IMR-90 (cell line): ENCODE measurements around the gene RPS24. TPM values are rescaled to one million over a fixed set of nuclear protein-coding genes. Genes with fewer than 3 reads are reported as not detected.

ENCODE experiments used
- ATAC-seq: fragments of 200-7000 bp; cut with Tn5 transposase; 2 replicates; pipeline ENCODE4 v1.9.1; 2020; ENCODE audit warnings: low read depth, mild to moderate bottlenecking, moderate library complexity
- BruUV-seq: library from RNA; stranded (reverse); fragments of 400-500 nt; replicated peaks from 2 replicates; lab custom pipeline; 2021; lab: Mats Ljungman, UMichigan
- CTCF ChIA-PET: fragments of 300-600 bp; formaldehyde crosslinking; extraction: SDS; loops from one replicate; lab custom pipeline; 2021; ENCODE audit warnings: antibody characterized with exemption; lab: Yijun Ruan, JAX
- POLR2A ChIA-PET: fragments of 300-600 bp; sonication (Branson Sonifier 250); formaldehyde crosslinking; loops from one replicate; lab custom pipeline; 2022; ENCODE audit warnings: antibody characterized with exemption; ENCODE audit not compliant: unreplicated experiment; lab: Charles Lee
- DNase-seq: peaks from one replicate; pipeline ENCODE4 v3.0.0; 2013
- H2AFZ ChIP-seq: replicated peaks from 2 replicates; pipeline ENCODE3; 2013; ENCODE audit warnings: low read length, mild to moderate bottlenecking; ENCODE audit not compliant: poor library complexity
- H2AK5ac ChIP-seq: 2 replicates; pipeline ENCODE4 v1.6.1; 2013; ENCODE audit warnings: low read depth, low read length, inconsistent platforms
- H2AK9ac ChIP-seq: replicated peaks from 2 replicates; pipeline ENCODE3; 2013; ENCODE audit warnings: mild to moderate bottlenecking, low read depth, low read length, moderate library complexity; ENCODE audit not compliant: poor library complexity
- H2BK120ac ChIP-seq: 2 replicates; pipeline ENCODE4 v1.6.1; 2013; ENCODE audit warnings: low read depth, low read length, inconsistent platforms
- H2BK15ac ChIP-seq: 3 replicates; pipeline ENCODE4 v1.6.1; 2013; ENCODE audit warnings: low read depth, low read length, inconsistent platforms
- H2BK20ac ChIP-seq: 2 replicates; pipeline ENCODE4 v1.6.1; 2013; ENCODE audit warnings: low read depth, mild to moderate bottlenecking, inconsistent platforms, low read length, moderate library complexity
- H2BK5ac ChIP-seq: 2 replicates; pipeline ENCODE4 v1.6.1; 2013; ENCODE audit warnings: mild to moderate bottlenecking, low read depth, low read length, inconsistent platforms; ENCODE audit not compliant: poor library complexity, severe bottlenecking
- H3K14ac ChIP-seq: replicated peaks from 2 replicates; pipeline ENCODE4 v1.6.1; 2013; ENCODE audit warnings: low read depth, low read length, inconsistent platforms
- H3K18ac ChIP-seq: 2 replicates; pipeline ENCODE4 v1.6.1; 2013; ENCODE audit warnings: low read depth, low read length, control low read depth
- H3K23ac ChIP-seq: 2 replicates; pipeline ENCODE4 v1.6.1; 2013; ENCODE audit warnings: low read depth, low read length, inconsistent platforms
- H3K27ac ChIP-seq: 2 replicates; pipeline ENCODE4 v1.5.1; 2013; ENCODE audit warnings: mild to moderate bottlenecking, control low read depth, low read length; ENCODE audit not compliant: insufficient read depth
- H3K27me3 ChIP-seq: 2 replicates; pipeline ENCODE4 v1.6.1; 2013; ENCODE audit warnings: low read length; ENCODE audit not compliant: control insufficient read depth, insufficient read depth
- H3K36me3 ChIP-seq: 2 replicates; pipeline ENCODE4 v1.6.1; 2013; ENCODE audit warnings: low read length, mixed read lengths; ENCODE audit not compliant: control insufficient read depth, insufficient read depth
- H3K4ac ChIP-seq: 2 replicates; pipeline ENCODE4 v1.6.1; 2013; ENCODE audit warnings: low read depth, low read length, inconsistent platforms
- H3K4me1 ChIP-seq: 2 replicates; pipeline ENCODE4 v1.6.1; 2013; ENCODE audit warnings: low read length, mixed read lengths; ENCODE audit not compliant: control insufficient read depth, insufficient read depth
- H3K4me2 ChIP-seq: 2 replicates; pipeline ENCODE4 v1.6.1; 2013; ENCODE audit warnings: low read depth, mild to moderate bottlenecking, control low read depth, low read length, moderate library complexity
- H3K4me3 ChIP-seq: 2 replicates; pipeline ENCODE4 v1.5.1; 2013; ENCODE audit warnings: low read depth, mild to moderate bottlenecking, control low read depth, low read length, moderate library complexity; ENCODE audit not compliant: insufficient read depth
- H3K56ac ChIP-seq: 2 replicates; pipeline ENCODE4 v1.6.1; 2013; ENCODE audit warnings: low read length, inconsistent platforms; ENCODE audit not compliant: insufficient read depth; ENCODE audit errors: extremely low read depth
- H3K79me1 ChIP-seq, 2 experiments: 2 replicates each; pipeline ENCODE4 v1.6.1; 2013; ENCODE audit warnings: low read length in 2 of 2, inconsistent platforms in 1 of 2, low read depth in 1 of 2
- H3K9ac ChIP-seq: 2 replicates; pipeline ENCODE4 v1.6.1; 2013; ENCODE audit warnings: low read depth, low read length, control low read depth
- H3K9me1 ChIP-seq: 2 replicates; pipeline ENCODE4 v1.6.1; 2013; ENCODE audit warnings: low read length, inconsistent platforms; ENCODE audit not compliant: insufficient read depth
- H3K9me3 ChIP-seq: 2 replicates; pipeline ENCODE4 v1.6.1; 2013; ENCODE audit warnings: low read length; ENCODE audit not compliant: control insufficient read depth, insufficient read depth
- H4K20me1 ChIP-seq: 2 replicates; pipeline ENCODE4 v1.6.1; 2013; ENCODE audit warnings: low read length, inconsistent platforms; ENCODE audit not compliant: insufficient read depth
- H4K5ac ChIP-seq: 2 replicates; pipeline ENCODE4 v1.6.1; 2013; ENCODE audit warnings: mild to moderate bottlenecking, low read depth, low read length, control low read depth
- H4K8ac ChIP-seq, 2 experiments: 2 replicates each; pipeline ENCODE4 v1.6.1; 2013; ENCODE audit warnings: low read depth in 2 of 2, low read length in 2 of 2, control low read depth in 1 of 2, inconsistent platforms in 1 of 2
- H4K91ac ChIP-seq: 2 replicates; pipeline ENCODE4 v1.6.1; 2013; ENCODE audit warnings: low read depth, low read length, inconsistent platforms; ENCODE audit not compliant: insufficient read depth
- BHLHE40 ChIP-seq: fragments of 150-350 bp; IDR thresholded peaks from 2 replicates; pipeline ENCODE4 v1.6.1; 2016; ENCODE audit warnings: mild to moderate bottlenecking, low read depth, low read length
- CEBPB ChIP-seq: IDR thresholded peaks from 2 replicates; pipeline ENCODE4 v1.6.1; 2012; ENCODE audit warnings: low read depth, low read length, improper control_type of control experiment
- CHD1 ChIP-seq: IDR thresholded peaks from 2 replicates; pipeline ENCODE4 v1.6.1; 2012; ENCODE audit warnings: low read depth, low read length, improper control_type of control experiment
- FOS ChIP-seq: fragments of 150-350 bp; IDR thresholded peaks from 2 replicates; pipeline ENCODE4 v1.6.1; 2016; ENCODE audit warnings: low read depth, low read length
- MAZ ChIP-seq: IDR thresholded peaks from 2 replicates; pipeline ENCODE4 v1.6.1; 2012; ENCODE audit warnings: low read depth, mild to moderate bottlenecking, low read length, improper control_type of control experiment, moderate library complexity, borderline replicate concordance
- MXI1 ChIP-seq: IDR thresholded peaks from 2 replicates; pipeline ENCODE4 v1.6.1; 2012; ENCODE audit warnings: low read depth, mild to moderate bottlenecking, low read length, moderate library complexity, borderline replicate concordance
- POLR2A ChIP-seq: IDR thresholded peaks from 2 replicates; pipeline ENCODE4 v1.6.1; 2012; ENCODE audit warnings: mild to moderate bottlenecking, low read depth, low read length
- RAD21 ChIP-seq: IDR thresholded peaks from 2 replicates; pipeline ENCODE4 v1.6.1; 2012; ENCODE audit warnings: low read length, improper control_type of control experiment
- RCOR1 ChIP-seq: IDR thresholded peaks from 2 replicates; pipeline ENCODE4 v1.6.1; 2012; ENCODE audit warnings: mild to moderate bottlenecking, low read length, improper control_type of control experiment; ENCODE audit not compliant: insufficient replicate concordance
- SMC3 ChIP-seq: fragments of 150-350 bp; IDR thresholded peaks from 2 replicates; pipeline ENCODE4 v1.6.1; 2016; ENCODE audit warnings: low read depth, mild to moderate bottlenecking, antibody characterized with exemption, low read length, moderate library complexity
- WGBS, 2 experiments: methylation state at CpG; one replicate each; pipeline versions ENCODE4 v1.1.5 to v1.1.7; 2013; ENCODE audit warnings: missing lambda C conversion rate in 2 of 2; ENCODE audit not compliant: insufficient read length in 1 of 2; ENCODE audit errors: extremely low coverage in 2 of 2; 5-methylcytosine and 5-hydroxymethylcytosine counted together
- dilution Hi-C: fragments of 300-500 bp; cut with HindIII; formaldehyde crosslinking; loops from one replicate; pipeline ENCODE4 v1.14.3; 2018; ENCODE audit warnings: low sequenced_read_pairs; ENCODE audit not compliant: unreplicated experiment
- in situ Hi-C: fragments of 300-500 bp; cut with MboI; formaldehyde crosslinking; loops from 3 replicates; pipeline ENCODE4 v1.14.3; 2019; ENCODE audit warnings: low sequenced_read_pairs, inconsistent platforms, mixed read lengths
- intact Hi-C: fragments of 100-400 bp; cut with micrococcal nuclease; formaldehyde crosslinking; loops from 2 replicates; pipeline ENCODE4 v1.10.0; 2022
- polyA plus RNA-seq, 3 experiments: library from polyadenylated mRNA; depleted of rRNA; stranded (reverse); fragments of >200 nt; gene quantifications; 2 replicates each; pipeline ENCODE4 v1.2.3, GENCODE V29; 2012; ENCODE audit warnings: low replicate concordance in 1 of 3
- total RNA-seq: library from RNA; depleted of rRNA; stranded (reverse); fragments of >200 nt; gene quantifications from 2 replicates; pipeline ENCODE4 v1.2.3, GENCODE V29; 2012
- TF ChIP-seq, protein P1 (sequence below): fragments of 150-350 bp; IDR thresholded peaks from 2 replicates; pipeline ENCODE4 v1.6.1; 2017; ENCODE audit warnings: mild to moderate bottlenecking, antibody characterized with exemption, low read length, low read depth
- TF ChIP-seq, protein P2 (sequence below): fragments of 150-350 bp; IDR thresholded peaks from 2 replicates; pipeline ENCODE4 v1.6.1; 2016; ENCODE audit warnings: low read depth, mild to moderate bottlenecking, low read length, moderate library complexity, borderline replicate concordance
- TF ChIP-seq, protein P3 (sequence below): conservative IDR thresholded peaks from 2 replicates; pipeline ENCODE4 v1.5.1; 2012; ENCODE audit warnings: mild to moderate bottlenecking, low read depth, low read length, improper control_type of control experiment

Gene RPS24
- total and polyA plus RNA-seq, 2 of the 4 experiments (the other 2 are of a cell fraction), result 1,664 to 4,721 TPM

DNA sequence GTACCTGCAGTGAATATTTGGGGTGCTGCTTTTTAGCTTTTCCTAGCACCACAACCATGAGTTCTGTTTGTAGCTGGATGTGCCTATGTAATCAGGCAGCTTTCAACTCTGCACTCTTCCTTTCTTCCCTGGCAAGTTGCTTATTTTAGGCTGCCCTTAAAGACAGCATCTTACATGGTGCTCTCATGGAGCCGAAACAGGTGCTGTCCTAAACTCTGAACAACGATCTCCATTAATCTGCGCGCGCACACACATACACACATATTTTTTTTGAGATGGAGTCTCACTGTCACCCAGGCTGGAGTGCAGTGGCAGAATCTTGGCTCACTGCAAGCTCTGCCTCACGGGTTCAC is 9.1 kb downstream of the RPS24 start:
- H2AFZ ChIP-seq, result no peak overlapping the region
- no peak overlapping the region for H2AK5ac ChIP-seq
- POLR2A ChIA-PET, result no interaction called here
- ATAC-seq, result no peak
- no peak overlapping the region for H4K8ac ChIP-seq
- no peak overlapping the region for H2BK120ac ChIP-seq
- no peak overlapping the region for H2AK9ac ChIP-seq
- H3K4me1 ChIP-seq, result peaks cover 15% of the 10 kb centered on the region
- H2BK20ac ChIP-seq, result no peak overlapping the region; the same call in 1 of the 2 replicates
- H3K4me2 ChIP-seq, result no peak overlapping the region
- H3K4ac ChIP-seq, result no peak overlapping the region
- H3K18ac ChIP-seq, result no peak overlapping the region
- TF ChIP-seq BHLHE40 (no peak), MXI1 (no peak), RAD21 (no peak), POLR2A (no peak), MAZ (no peak), CHD1 (no peak), FOS (no peak), RCOR1 (no peak), SMC3 (no peak), CEBPB (no peak)
- TF ChIP-seq, protein P1, sequence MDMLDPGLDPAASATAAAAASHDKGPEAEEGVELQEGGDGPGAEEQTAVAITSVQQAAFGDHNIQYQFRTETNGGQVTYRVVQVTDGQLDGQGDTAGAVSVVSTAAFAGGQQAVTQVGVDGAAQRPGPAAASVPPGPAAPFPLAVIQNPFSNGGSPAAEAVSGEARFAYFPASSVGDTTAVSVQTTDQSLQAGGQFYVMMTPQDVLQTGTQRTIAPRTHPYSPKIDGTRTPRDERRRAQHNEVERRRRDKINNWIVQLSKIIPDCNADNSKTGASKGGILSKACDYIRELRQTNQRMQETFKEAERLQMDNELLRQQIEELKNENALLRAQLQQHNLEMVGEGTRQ, result no peak
- TF ChIP-seq, protein P2, sequence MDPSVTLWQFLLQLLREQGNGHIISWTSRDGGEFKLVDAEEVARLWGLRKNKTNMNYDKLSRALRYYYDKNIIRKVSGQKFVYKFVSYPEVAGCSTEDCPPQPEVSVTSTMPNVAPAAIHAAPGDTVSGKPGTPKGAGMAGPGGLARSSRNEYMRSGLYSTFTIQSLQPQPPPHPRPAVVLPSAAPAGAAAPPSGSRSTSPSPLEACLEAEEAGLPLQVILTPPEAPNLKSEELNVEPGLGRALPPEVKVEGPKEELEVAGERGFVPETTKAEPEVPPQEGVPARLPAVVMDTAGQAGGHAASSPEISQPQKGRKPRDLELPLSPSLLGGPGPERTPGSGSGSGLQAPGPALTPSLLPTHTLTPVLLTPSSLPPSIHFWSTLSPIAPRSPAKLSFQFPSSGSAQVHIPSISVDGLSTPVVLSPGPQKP, result no peak
- TF ChIP-seq, protein P3, sequence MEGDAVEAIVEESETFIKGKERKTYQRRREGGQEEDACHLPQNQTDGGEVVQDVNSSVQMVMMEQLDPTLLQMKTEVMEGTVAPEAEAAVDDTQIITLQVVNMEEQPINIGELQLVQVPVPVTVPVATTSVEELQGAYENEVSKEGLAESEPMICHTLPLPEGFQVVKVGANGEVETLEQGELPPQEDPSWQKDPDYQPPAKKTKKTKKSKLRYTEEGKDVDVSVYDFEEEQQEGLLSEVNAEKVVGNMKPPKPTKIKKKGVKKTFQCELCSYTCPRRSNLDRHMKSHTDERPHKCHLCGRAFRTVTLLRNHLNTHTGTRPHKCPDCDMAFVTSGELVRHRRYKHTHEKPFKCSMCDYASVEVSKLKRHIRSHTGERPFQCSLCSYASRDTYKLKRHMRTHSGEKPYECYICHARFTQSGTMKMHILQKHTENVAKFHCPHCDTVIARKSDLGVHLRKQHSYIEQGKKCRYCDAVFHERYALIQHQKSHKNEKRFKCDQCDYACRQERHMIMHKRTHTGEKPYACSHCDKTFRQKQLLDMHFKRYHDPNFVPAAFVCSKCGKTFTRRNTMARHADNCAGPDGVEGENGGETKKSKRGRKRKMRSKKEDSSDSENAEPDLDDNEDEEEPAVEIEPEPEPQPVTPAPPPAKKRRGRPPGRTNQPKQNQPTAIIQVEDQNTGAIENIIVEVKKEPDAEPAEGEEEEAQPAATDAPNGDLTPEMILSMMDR, result no peak
- H3K9me1 ChIP-seq, result peaks cover 28% of the 10 kb centered on the region
- H3K14ac ChIP-seq, result no peak overlapping the region
- H3K4me3 ChIP-seq, result no peak overlapping the region
- H3K36me3 ChIP-seq, result peaks cover 40% of the 10 kb centered on the region
- no peaks in the 10 kb centered on the region for H3K9me3 ChIP-seq
- DNase-seq, result no peak
- intact Hi-C loops (loop anchor here (10.0 kb wide), 1 partner anchor 712 kb away; no protein-coding TSS in a partner anchor), dilution Hi-C loops (no loop called here), in situ Hi-C loops (loop anchor here (10.0 kb wide), 2 partner anchors 262 to 1032 kb away; no protein-coding TSS in a partner anchor)
- no peak overlapping the region for H3K56ac ChIP-seq
- no peak overlapping the region for H2BK5ac ChIP-seq
- H2BK15ac ChIP-seq, result no peak overlapping the region
- H3K27ac ChIP-seq, result no peak overlapping the region
- no peak overlapping the region for H3K23ac ChIP-seq
- CTCF ChIA-PET, result no interaction called here
- H3K9ac ChIP-seq, result no peak overlapping the region
- H3K79me1 ChIP-seq, result peaks cover 22 to 64% of the 10 kb centered on the region in 2 experiments
- peaks cover 71% of the 10 kb centered on the region for H4K20me1 ChIP-seq
- no TSS peak for BruUV-seq
- no CpG with 5 or more reads among the region's 6 CpGs for WGBS, 2 experiments
- no peak overlapping the region for H4K5ac ChIP-seq
- no peaks in the 10 kb centered on the region for H3K27me3 ChIP-seq
- no peak overlapping the region for H4K91ac ChIP-seq
